PFSK-1 (cell line): Measurements from ENCODE around the gene PPM1K.

Source experiments
- FOXP2 ChIP-seq: optimal IDR thresholded peaks from 2 replicates; pipeline ENCODE3; 2011; ENCODE audit warnings: borderline replicate concordance, control low read depth, inconsistent platforms; ENCODE audit not compliant: insufficient read depth; ENCODE audit errors: extremely low read length, extremely low read depth
- POLR2AphosphoS5 ChIP-seq: IDR thresholded peaks from 2 replicates; pipeline ENCODE4 v1.6.1; 2012; ENCODE audit warnings: low read depth, mild to moderate bottlenecking, control low read depth, low read length, moderate library complexity
- SIN3A ChIP-seq: IDR thresholded peaks from 2 replicates; pipeline ENCODE4 v1.6.1; 2012; ENCODE audit warnings: mild to moderate bottlenecking, low read length, moderate library complexity, borderline replicate concordance; ENCODE audit not compliant: insufficient read depth
- TAF1 ChIP-seq: IDR thresholded peaks from 2 replicates; pipeline ENCODE4 v1.6.1; 2012; ENCODE audit warnings: low read length, control low read depth, borderline replicate concordance; ENCODE audit not compliant: insufficient read depth
- TF ChIP-seq, protein P1 (sequence below), 2 experiments: IDR thresholded peaks; 2 replicates each; pipeline versions ENCODE4 v1.6.1 to v1.8.0; 2011 to 2012; ENCODE audit warnings: low read depth in 2 of 2, low read length in 2 of 2, control low read depth in 1 of 2, inconsistent platforms in 1 of 2, mild to moderate bottlenecking in 1 of 2, moderate library complexity in 1 of 2; ENCODE audit not compliant: insufficient read depth in 1 of 2

DNA sequence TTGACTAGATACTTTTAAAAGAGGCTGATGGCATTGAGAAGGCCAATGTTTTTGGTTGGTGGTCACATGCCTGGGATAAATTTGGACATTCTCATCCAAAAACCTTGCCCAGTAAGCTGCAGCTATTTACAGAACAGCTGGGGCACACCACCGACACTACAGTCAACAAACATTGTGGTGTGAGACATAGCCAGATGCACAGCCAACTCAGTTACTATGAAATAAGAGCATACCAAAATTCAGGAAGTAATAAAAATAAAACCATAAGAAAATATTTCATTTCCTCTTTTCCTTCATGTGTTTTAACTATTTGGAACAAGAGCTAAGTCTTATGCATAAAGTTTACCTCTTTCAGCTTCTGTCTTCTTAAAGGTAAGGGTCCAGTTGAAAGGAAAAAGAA is 8.8 kb downstream of the PPM1K start:
- no peak for TF ChIP-seq POLR2AphosphoS5
- no peak for TF ChIP-seq SIN3A
- TF ChIP-seq TAF1: no peak
- TF ChIP-seq, protein P1, sequence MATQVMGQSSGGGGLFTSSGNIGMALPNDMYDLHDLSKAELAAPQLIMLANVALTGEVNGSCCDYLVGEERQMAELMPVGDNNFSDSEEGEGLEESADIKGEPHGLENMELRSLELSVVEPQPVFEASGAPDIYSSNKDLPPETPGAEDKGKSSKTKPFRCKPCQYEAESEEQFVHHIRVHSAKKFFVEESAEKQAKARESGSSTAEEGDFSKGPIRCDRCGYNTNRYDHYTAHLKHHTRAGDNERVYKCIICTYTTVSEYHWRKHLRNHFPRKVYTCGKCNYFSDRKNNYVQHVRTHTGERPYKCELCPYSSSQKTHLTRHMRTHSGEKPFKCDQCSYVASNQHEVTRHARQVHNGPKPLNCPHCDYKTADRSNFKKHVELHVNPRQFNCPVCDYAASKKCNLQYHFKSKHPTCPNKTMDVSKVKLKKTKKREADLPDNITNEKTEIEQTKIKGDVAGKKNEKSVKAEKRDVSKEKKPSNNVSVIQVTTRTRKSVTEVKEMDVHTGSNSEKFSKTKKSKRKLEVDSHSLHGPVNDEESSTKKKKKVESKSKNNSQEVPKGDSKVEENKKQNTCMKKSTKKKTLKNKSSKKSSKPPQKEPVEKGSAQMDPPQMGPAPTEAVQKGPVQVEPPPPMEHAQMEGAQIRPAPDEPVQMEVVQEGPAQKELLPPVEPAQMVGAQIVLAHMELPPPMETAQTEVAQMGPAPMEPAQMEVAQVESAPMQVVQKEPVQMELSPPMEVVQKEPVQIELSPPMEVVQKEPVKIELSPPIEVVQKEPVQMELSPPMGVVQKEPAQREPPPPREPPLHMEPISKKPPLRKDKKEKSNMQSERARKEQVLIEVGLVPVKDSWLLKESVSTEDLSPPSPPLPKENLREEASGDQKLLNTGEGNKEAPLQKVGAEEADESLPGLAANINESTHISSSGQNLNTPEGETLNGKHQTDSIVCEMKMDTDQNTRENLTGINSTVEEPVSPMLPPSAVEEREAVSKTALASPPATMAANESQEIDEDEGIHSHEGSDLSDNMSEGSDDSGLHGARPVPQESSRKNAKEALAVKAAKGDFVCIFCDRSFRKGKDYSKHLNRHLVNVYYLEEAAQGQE (IDR thresholded peaks at IDR 0.05; ENCODE audit: insufficient read depth in 1 of 2, low read depth in 2 of 2, low read length in 2 of 2): no peak
- TF ChIP-seq FOXP2: no peak
